GM12872 (cell line): Measurements from ENCODE around the gene GTF3C4.

ENCODE experiments used
- TF ChIP-seq, protein P1 (sequence below): IDR thresholded peaks from 3 replicates; pipeline ENCODE4 v1.5.1; 2011; ENCODE audit warnings: low read depth, mild to moderate bottlenecking, low read length, moderate library complexity; ENCODE audit not compliant: insufficient read depth

Gene GTF3C4

DNA sequence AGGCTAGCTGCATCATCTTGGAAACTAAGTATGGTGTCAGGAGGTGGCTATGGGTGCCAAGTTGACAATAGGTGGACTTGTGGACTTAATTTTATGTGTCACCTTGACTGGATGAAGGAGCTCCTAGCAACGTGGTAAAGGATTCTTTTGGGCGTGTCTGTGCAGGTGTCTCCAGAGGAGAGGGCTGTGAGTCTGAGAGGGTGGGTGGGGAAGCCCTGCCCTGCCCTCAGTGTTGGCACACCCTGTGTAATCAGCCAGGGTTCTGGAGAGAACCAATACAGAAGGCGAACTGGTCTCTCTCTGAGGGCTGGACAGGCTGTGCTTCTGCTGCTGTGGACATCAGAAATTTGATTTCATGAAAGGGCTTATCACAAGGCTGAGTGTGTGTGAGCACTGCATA lies 61.0 kb downstream of the GTF3C4 start:
- TF ChIP-seq, protein P1, sequence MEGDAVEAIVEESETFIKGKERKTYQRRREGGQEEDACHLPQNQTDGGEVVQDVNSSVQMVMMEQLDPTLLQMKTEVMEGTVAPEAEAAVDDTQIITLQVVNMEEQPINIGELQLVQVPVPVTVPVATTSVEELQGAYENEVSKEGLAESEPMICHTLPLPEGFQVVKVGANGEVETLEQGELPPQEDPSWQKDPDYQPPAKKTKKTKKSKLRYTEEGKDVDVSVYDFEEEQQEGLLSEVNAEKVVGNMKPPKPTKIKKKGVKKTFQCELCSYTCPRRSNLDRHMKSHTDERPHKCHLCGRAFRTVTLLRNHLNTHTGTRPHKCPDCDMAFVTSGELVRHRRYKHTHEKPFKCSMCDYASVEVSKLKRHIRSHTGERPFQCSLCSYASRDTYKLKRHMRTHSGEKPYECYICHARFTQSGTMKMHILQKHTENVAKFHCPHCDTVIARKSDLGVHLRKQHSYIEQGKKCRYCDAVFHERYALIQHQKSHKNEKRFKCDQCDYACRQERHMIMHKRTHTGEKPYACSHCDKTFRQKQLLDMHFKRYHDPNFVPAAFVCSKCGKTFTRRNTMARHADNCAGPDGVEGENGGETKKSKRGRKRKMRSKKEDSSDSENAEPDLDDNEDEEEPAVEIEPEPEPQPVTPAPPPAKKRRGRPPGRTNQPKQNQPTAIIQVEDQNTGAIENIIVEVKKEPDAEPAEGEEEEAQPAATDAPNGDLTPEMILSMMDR, result no peak

DNA sequence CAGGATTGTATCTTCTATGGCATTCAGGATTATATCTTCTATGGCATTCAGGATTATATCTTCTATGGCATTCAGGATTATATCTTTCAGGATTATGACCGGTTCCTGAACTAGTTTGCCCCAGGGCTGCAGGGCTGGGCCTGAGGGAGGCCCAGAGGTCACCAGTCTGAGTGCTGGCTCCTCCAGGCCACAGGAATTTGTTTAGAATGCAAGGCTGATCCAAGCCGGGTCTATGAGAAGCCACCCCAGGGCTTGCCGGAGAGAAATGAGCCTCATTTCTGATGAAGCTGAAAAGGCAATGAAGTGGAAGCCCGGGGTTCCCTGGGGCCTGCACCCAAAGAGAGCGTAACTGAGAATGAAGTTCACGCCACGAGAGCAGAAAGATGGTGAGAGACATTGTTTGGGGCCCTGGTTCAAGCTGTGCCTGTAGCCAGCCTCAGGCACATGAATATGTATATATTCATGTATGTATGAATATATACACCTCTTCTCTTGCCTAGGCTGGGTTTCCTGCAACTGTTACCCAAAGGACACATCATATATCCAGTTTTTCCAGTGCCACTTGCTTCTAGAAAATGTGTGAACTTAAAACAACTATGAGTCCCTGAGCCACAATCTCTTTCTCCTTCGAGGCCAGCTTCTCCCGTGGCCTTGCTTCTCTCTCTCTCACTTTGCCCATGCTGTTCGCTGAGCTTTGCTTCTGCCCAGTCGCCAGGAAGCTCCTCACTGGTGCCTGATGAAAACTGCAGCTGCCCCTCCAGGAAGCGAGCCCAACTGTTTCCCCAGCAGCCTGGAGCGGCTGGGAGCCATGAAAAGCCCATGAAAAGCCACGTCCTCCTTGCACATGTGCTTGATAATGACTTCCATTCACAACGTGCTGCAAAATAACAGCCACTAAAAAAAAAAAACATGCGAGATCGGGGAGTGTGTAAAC lies 62.3 kb downstream of the GTF3C4 start:
- TF ChIP-seq, protein P1, result no peak

DNA sequence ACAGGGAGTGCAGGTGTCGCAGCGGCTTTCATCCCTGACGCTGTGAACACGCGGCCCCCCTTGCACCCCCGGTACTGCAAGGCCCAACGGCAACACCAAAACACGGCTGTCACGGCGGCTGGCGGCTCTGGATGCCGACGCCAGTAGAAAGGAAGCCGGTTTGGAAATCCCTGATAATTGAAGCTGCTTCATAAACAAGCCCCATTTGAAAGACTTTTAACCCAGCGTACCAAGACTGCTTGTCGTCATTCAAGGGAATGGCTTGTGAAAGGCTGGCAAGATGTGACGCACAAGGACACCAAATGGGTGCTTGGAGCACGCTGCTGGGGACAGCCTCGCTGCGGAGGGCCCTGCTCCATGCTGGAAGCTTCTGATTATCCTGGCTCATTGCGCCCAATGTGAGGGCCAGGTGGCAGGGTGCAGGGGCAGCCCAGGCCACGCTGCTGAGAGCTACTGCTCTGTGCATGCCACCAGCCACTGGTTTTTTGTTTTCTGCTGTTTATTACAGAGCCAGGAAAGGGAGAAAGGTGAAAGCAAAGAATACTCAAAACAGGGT lies 63.1 kb downstream of the GTF3C4 start:
- TF ChIP-seq, protein P1, result no peak

DNA sequence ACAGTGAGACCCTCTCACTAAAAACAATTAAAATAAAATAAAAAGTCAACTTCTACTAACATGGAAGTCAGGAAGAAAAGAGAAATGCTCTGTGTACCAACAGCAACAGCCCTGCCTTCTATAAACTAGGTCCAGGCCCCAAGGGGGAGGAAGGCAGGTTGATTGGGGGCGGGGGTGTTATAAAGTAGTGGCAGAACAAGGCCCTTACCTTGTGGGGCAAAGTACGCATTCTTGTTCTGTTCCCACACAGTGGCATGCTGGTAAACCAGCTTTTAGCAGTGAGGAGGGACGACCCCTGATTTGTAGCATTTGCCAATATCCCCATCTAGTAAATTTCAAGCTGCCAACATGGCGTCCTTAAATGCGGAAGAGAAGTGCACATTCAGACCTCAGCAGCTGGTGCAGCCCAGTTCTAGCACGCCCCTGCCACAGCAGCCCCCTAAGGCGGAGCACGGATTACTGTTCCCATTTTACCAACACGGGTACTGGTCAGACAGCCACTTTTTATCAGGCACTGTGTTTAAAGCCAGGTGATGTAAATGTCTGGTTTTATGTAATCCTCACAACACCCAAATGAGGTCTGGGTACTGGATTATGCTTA lies 69.5 kb downstream of the GTF3C4 start:
- TF ChIP-seq, protein P1, result no peak

DNA sequence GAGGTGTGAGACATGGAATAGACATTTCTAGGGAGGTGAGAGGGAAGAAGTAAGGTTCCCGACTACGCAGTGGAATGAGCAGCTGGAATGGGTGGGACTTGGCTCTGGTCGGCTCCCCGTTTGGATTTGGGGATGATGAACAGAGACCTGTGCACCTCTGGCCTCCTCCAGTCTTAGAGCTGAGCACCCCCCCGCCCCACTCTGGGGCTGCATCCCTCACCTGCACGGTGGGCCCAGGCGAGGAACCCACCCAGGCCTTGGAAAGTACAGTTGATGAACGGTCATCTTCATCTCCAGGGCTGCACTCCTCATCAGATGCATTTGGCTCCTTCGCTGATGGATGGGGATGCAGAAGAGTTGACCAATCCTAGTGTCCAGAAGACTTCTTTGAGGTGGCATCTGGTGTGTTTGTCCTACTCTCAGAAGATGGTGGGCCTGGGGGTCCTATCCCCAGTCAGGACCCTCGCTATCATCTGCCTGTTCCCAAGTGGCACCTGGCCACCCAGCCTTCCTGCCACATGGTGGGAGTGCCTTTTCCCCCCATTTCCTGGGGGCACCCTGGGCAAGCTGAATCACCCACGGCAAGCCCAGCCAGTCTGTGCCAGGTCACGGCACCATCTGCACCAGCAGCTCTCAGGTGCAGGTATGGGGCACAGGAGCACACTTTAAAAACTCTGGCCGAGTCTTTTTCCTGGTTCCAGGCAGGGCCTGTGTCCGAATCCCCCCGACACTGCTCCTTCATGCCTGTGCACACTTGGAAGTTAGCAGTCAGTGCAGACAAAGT lies 70.5 kb downstream of the GTF3C4 start:
- TF ChIP-seq, protein P1, result no peak

DNA sequence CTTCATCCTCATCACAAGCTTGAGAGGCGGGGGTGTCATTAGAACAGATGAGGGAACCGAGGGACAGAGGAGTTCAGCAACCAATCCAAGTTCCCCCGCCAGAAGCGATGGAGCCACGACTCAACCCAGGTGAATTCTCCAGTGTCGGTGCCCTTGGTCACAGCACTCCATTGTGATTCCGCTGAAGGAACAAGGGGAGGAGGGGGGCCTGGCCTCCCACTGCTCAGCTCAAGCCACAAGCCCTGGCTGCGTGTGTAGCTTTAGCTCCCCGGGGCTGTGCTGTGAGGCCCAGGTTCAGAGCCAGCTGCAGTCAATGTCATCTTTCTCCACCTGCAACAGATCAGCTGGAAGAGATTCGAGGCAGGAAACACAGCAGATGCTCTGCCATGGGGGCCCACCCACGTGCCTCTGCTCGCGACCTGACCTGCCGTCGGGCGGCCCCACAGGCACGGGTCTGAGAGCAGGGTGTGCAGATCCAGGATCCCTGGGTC lies 72.6 kb downstream of the GTF3C4 start:
- TF ChIP-seq, protein P1, result no peak

DNA sequence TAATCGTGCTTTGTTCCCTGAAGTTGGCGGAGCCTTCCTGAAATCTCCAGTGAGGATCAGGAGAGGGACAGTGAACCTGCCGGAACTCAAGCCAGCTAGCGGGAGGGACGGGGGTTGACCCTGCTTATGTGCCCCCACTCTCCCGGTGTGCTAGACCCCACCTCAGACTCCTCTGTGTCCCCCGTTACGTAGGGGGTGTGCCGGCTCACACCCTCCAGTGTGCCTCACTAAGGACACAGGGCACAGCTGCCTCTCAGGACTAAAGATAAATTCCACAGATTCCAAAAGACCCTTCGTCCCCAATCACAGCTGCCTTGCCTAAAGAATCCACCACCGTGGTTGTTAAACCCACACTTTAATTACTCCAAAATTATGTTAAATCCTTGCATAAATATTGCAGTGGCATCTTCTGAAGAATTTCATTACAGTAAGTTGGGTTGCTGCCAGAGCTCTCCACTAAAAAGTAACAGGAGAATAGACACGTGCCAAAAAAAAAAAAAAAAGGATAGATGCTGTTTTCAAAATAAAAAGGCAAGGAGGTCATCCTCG lies 73.7 kb downstream of the GTF3C4 start:
- TF ChIP-seq, protein P1, result no peak
